Liver (tissue), 9 donors: ENCODE measurements around the gene DAGLB. TPM values are rescaled to one million over a fixed set of nuclear protein-coding genes. Genes with fewer than 3 reads are reported as not detected.

ENCODE experiments used
- DNase-seq: peaks from one replicate; pipeline ENCODE4 v3.0.0-alpha.2; 2017; ENCODE audit warnings: low spot score
- H3K27ac ChIP-seq, 2 donors: one replicate each; pipeline ENCODE4 v1.7.0; 2013; ENCODE audit warnings: inconsistent platforms in 2 of 2, low read length in 2 of 2, control low read depth in 1 of 2, low read depth in 1 of 2, mild to moderate bottlenecking in 1 of 2
- H3K27me3 ChIP-seq, 4 donors: one replicate each; pipeline versions ENCODE4 v1.6.1 to v1.7.0; 2013; ENCODE audit warnings: low read length in 3 of 4, inconsistent platforms in 1 of 4, mild to moderate bottlenecking in 1 of 4, moderate library complexity in 1 of 4; ENCODE audit not compliant: control insufficient read depth in 4 of 4, insufficient read depth in 4 of 4
- H3K36me3 ChIP-seq, 4 donors: one replicate each; pipeline versions ENCODE4 v1.6.1 to v1.7.0; 2013; ENCODE audit warnings: low read length in 3 of 4, mild to moderate bottlenecking in 3 of 4, low read depth in 1 of 4, moderate library complexity in 1 of 4; ENCODE audit not compliant: control insufficient read depth in 4 of 4, insufficient read depth in 3 of 4
- H3K4me1 ChIP-seq, 4 donors: one replicate each; pipeline versions ENCODE4 v1.6.1 to v1.7.0; 2013; ENCODE audit warnings: low read length in 3 of 4, mild to moderate bottlenecking in 3 of 4, moderate library complexity in 1 of 4; ENCODE audit not compliant: control insufficient read depth in 4 of 4, insufficient read depth in 4 of 4
- H3K4me3 ChIP-seq, 3 donors: one replicate each; pipeline versions ENCODE4 v1.6.1 to v1.7.0; 2013; ENCODE audit warnings: low read length in 3 of 3, control low read depth in 1 of 3, low read depth in 1 of 3, mild to moderate bottlenecking in 1 of 3
- H3K9ac ChIP-seq, 2 donors: one replicate each; pipeline ENCODE4 v1.7.0; 2013; ENCODE audit warnings: low read length in 2 of 2, mild to moderate bottlenecking in 2 of 2, moderate library complexity in 2 of 2, control low read depth in 1 of 2, low read depth in 1 of 2
- H3K9me3 ChIP-seq, 4 donors: one replicate each; pipeline versions ENCODE4 v1.6.1 to v1.7.0; 2013; ENCODE audit warnings: low read length in 3 of 4; ENCODE audit not compliant: control insufficient read depth in 4 of 4
- EGR1 ChIP-seq, 2 donors: IDR thresholded peaks; 2 replicates each; pipeline ENCODE4 v1.6.1; 2016 to 2018; ENCODE audit warnings: antibody characterized with exemption in 2 of 2, low read depth in 2 of 2
- FOXA1 ChIP-seq: IDR thresholded peaks from 2 replicates; pipeline ENCODE4 v1.6.1; 2016; ENCODE audit warnings: antibody characterized with exemption
- FOXA2 ChIP-seq: IDR thresholded peaks from 2 replicates; pipeline ENCODE4 v1.6.1; 2016; ENCODE audit warnings: antibody characterized with exemption
- GABPA ChIP-seq, 2 donors: IDR thresholded peaks in 1 of 2; conservative IDR thresholded peaks in 1 of 2; 2 replicates each; pipeline ENCODE4 v1.6.1; 2016; ENCODE audit warnings: antibody characterized with exemption in 2 of 2, mild to moderate bottlenecking in 1 of 2, moderate library complexity in 1 of 2
- HNF4A ChIP-seq, 2 donors: conservative IDR thresholded peaks; 2 replicates each; pipeline ENCODE4 v1.6.1; 2016; ENCODE audit warnings: antibody characterized with exemption in 2 of 2, mild to moderate bottlenecking in 2 of 2
- HNF4G ChIP-seq: IDR thresholded peaks from 2 replicates; pipeline ENCODE4 v1.6.1; 2016; ENCODE audit warnings: antibody characterized with exemption
- JUND ChIP-seq, 2 donors: IDR thresholded peaks; 2 replicates each; pipeline ENCODE4 v1.6.1; 2016; ENCODE audit warnings: antibody characterized with exemption in 2 of 2
- NR2F2 ChIP-seq: IDR thresholded peaks from 2 replicates; pipeline ENCODE4 v1.6.1; 2016; ENCODE audit warnings: antibody characterized with exemption
- RAD21 ChIP-seq, 2 donors: IDR thresholded peaks; 2 replicates each; pipeline ENCODE4 v1.6.1; 2016; ENCODE audit warnings: antibody characterized with exemption in 2 of 2, mild to moderate bottlenecking in 2 of 2
- RXRA ChIP-seq, 2 donors: IDR thresholded peaks; 2 replicates each; pipeline ENCODE4 v1.6.1; 2017 to 2018; ENCODE audit warnings: antibody characterized with exemption in 2 of 2, mild to moderate bottlenecking in 1 of 2
- SP1 ChIP-seq: IDR thresholded peaks from 2 replicates; pipeline ENCODE4 v1.6.1; 2018; ENCODE audit warnings: antibody characterized with exemption, mild to moderate bottlenecking
- YY1 ChIP-seq: IDR thresholded peaks from 2 replicates; pipeline ENCODE4 v1.6.1; 2016; ENCODE audit warnings: antibody characterized with exemption, mild to moderate bottlenecking
- WGBS: extraction: QIAGEN DNeasy Blood & Tissue Kit; methylation state at CpG from one replicate; pipeline ENCODE4 v1.1.7; 2013; 5-methylcytosine and 5-hydroxymethylcytosine counted together
- polyA plus RNA-seq, 2 donors: library from polyadenylated mRNA; stranded (reverse) in 1 of 2; unstranded in 1 of 2; fragments of 200-250 nt in 1 of 2; fragments of >200 nt in 1 of 2; fragmentation: Nextera tagmentation in 1 of 2; extraction: Ambion mirVana in 1 of 2; gene quantifications; one replicate each; pipeline versions ENCODE4 v1.2.1 to v1.2.3, GENCODE V29; 2013 to 2015
- total RNA-seq, 2 donors: library from RNA; depleted of rRNA; stranded (reverse); fragments of >200 nt; gene quantifications; one replicate each; pipeline ENCODE4 v1.2.3, GENCODE V29; 2014
- TF ChIP-seq, protein P1 (sequence below): IDR thresholded peaks from 2 replicates; pipeline ENCODE4 v1.6.1; 2016; ENCODE audit warnings: antibody characterized with exemption, mild to moderate bottlenecking
- TF ChIP-seq, protein P2 (sequence below): IDR thresholded peaks from 2 replicates; pipeline ENCODE4 v1.6.1; 2016; ENCODE audit warnings: antibody characterized with exemption
- TF ChIP-seq, protein P3 (sequence below): IDR thresholded peaks from 2 replicates; pipeline ENCODE4 v1.6.1; 2016; ENCODE audit warnings: antibody characterized with exemption
- TF ChIP-seq, protein P4 (sequence below): IDR thresholded peaks from 2 replicates; pipeline ENCODE4 v1.6.1; 2016; ENCODE audit warnings: antibody characterized with exemption
- TF ChIP-seq, protein P5 (sequence below): fragments of 150-350 bp; IDR thresholded peaks from 2 replicates; pipeline ENCODE4 v1.5.1; 2017; ENCODE audit warnings: improper control_type of control experiment, low read depth, low read length; ENCODE audit not compliant: missing input control
- donor health status: healthy.
- donor health status: healthy.
- donor health status: healthy.
- donor health status: healthy.
- donor health status: healthy.

DAGLB gene
- total and polyA plus RNA-seq, 4 donors: 4.9 to 10.7 (median 8.4) TPM

DNA sequence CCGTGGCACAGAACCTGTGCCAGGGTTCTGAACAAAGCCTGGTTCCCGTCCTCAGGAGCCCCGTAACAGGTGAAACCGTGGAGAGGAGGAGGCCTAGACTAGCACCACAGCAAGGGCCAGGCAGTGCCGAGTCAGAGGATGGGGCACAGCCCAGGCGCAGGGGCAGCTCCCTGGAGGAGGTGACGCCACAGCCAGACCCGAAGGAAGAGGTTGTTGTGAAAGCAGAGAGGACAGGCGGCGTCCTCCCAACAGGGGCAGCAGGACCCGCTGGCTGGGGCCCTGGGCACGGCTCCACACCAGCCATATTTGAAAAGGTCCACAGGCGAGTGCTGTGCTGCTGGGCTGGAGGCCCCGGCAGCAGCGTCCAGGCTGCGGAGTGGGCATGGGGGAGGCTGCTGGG lies 25.7 kb downstream of the DAGLB start:
- WGBS: 91% methylated on average over 16 of the region's 16 CpGs
- no peak overlapping the region for H3K27ac ChIP-seq
- no peak overlapping the region for H3K4me3 ChIP-seq
- H3K27me3 ChIP-seq: no peaks in the 10 kb centered on the region
- no peak overlapping the region for H3K9ac ChIP-seq
- no peak for DNase-seq
- peaks cover 4 to 9% (median 6%) of the 10 kb centered on the region in 4 donors for H3K4me1 ChIP-seq
- H3K36me3 ChIP-seq: peaks cover 0 to 25% (median 6%) of the 10 kb centered on the region in 4 donors
- H3K9me3 ChIP-seq: no peaks in the 10 kb centered on the region
- TF ChIP-seq, protein P1, sequence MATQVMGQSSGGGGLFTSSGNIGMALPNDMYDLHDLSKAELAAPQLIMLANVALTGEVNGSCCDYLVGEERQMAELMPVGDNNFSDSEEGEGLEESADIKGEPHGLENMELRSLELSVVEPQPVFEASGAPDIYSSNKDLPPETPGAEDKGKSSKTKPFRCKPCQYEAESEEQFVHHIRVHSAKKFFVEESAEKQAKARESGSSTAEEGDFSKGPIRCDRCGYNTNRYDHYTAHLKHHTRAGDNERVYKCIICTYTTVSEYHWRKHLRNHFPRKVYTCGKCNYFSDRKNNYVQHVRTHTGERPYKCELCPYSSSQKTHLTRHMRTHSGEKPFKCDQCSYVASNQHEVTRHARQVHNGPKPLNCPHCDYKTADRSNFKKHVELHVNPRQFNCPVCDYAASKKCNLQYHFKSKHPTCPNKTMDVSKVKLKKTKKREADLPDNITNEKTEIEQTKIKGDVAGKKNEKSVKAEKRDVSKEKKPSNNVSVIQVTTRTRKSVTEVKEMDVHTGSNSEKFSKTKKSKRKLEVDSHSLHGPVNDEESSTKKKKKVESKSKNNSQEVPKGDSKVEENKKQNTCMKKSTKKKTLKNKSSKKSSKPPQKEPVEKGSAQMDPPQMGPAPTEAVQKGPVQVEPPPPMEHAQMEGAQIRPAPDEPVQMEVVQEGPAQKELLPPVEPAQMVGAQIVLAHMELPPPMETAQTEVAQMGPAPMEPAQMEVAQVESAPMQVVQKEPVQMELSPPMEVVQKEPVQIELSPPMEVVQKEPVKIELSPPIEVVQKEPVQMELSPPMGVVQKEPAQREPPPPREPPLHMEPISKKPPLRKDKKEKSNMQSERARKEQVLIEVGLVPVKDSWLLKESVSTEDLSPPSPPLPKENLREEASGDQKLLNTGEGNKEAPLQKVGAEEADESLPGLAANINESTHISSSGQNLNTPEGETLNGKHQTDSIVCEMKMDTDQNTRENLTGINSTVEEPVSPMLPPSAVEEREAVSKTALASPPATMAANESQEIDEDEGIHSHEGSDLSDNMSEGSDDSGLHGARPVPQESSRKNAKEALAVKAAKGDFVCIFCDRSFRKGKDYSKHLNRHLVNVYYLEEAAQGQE: no peak
- TF ChIP-seq, protein P2, sequence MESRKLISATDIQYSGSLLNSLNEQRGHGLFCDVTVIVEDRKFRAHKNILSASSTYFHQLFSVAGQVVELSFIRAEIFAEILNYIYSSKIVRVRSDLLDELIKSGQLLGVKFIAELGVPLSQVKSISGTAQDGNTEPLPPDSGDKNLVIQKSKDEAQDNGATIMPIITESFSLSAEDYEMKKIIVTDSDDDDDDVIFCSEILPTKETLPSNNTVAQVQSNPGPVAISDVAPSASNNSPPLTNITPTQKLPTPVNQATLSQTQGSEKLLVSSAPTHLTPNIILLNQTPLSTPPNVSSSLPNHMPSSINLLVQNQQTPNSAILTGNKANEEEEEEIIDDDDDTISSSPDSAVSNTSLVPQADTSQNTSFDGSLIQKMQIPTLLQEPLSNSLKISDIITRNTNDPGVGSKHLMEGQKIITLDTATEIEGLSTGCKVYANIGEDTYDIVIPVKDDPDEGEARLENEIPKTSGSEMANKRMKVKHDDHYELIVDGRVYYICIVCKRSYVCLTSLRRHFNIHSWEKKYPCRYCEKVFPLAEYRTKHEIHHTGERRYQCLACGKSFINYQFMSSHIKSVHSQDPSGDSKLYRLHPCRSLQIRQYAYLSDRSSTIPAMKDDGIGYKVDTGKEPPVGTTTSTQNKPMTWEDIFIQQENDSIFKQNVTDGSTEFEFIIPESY: no peak
- TF ChIP-seq, protein P3, sequence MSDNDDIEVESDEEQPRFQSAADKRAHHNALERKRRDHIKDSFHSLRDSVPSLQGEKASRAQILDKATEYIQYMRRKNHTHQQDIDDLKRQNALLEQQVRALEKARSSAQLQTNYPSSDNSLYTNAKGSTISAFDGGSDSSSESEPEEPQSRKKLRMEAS: no peak
- TF ChIP-seq FOXA2 (no peak), EGR1 (IDR thresholded peaks at IDR 0.05; ENCODE audit: low read depth in 2 of 2) (no peak), RAD21 (IDR thresholded peaks at IDR 0.05) (no peak)
- TF ChIP-seq, protein P4, sequence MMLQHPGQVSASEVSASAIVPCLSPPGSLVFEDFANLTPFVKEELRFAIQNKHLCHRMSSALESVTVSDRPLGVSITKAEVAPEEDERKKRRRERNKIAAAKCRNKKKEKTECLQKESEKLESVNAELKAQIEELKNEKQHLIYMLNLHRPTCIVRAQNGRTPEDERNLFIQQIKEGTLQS: no peak

GRCh38 chr7:6420680-6421079 lies 27.1 kb downstream of the DAGLB start:
- Histone ChIP-seq H3K27ac (no peak overlapping the region), H3K4me1 (peaks cover 4 to 9% (median 6%) of the 10 kb centered on the region in 4 donors), H3K9ac (no peak overlapping the region), H3K9me3 (no peaks in the 10 kb centered on the region), H3K36me3 (peaks cover 0 to 33% (median 7%) of the 10 kb centered on the region in 4 donors), H3K27me3 (no peaks in the 10 kb centered on the region), H3K4me3 (no peak overlapping the region)
- TF ChIP-seq NR2F2 (no peak), RAD21 (IDR thresholded peaks at IDR 0.05) (no peak), HNF4G (no peak), RXRA (IDR thresholded peaks at IDR 0.05) (no peak), HNF4A (conservative IDR thresholded peaks at IDR 0.05) (no peak), JUND (IDR thresholded peaks at IDR 0.05) (no peak), YY1 (no peak), FOXA1 (no peak), FOXA2 (no peak), GABPA (IDR thresholded peaks at IDR 0.05 in 1 of 2, conservative IDR thresholded peaks at IDR 0.05 in 1 of 2) (no peak), SP1 (no peak), EGR1 (IDR thresholded peaks at IDR 0.05; ENCODE audit: low read depth in 2 of 2) (no peak)
- TF ChIP-seq, protein P3: no peak
- TF ChIP-seq, protein P4: no peak
- TF ChIP-seq, protein P1: no peak
- TF ChIP-seq, protein P5, sequence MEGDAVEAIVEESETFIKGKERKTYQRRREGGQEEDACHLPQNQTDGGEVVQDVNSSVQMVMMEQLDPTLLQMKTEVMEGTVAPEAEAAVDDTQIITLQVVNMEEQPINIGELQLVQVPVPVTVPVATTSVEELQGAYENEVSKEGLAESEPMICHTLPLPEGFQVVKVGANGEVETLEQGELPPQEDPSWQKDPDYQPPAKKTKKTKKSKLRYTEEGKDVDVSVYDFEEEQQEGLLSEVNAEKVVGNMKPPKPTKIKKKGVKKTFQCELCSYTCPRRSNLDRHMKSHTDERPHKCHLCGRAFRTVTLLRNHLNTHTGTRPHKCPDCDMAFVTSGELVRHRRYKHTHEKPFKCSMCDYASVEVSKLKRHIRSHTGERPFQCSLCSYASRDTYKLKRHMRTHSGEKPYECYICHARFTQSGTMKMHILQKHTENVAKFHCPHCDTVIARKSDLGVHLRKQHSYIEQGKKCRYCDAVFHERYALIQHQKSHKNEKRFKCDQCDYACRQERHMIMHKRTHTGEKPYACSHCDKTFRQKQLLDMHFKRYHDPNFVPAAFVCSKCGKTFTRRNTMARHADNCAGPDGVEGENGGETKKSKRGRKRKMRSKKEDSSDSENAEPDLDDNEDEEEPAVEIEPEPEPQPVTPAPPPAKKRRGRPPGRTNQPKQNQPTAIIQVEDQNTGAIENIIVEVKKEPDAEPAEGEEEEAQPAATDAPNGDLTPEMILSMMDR: no peak
- TF ChIP-seq, protein P2: no peak
- 93% methylated on average over 10 of the region's 10 CpGs for WGBS
- no peak for DNase-seq
